ENCODE data around the gene KCP. TPM values are rescaled to one million over a fixed set of nuclear protein-coding genes. Genes with fewer than 3 reads are reported as not detected.

KCP gene
- 3.7 TPM for polyA plus RNA-seq (2013, experiment 1 of 4)
- 3.8 TPM for polyA plus RNA-seq (2013, experiment 2 of 4)
- polyA plus RNA-seq (2013, experiment 3 of 4): 5.4 TPM
- 4.7 TPM for polyA plus RNA-seq (2013, experiment 4 of 4)

GRCh38 chr7:128910569-128910945 lies at the start of gene KCP:
KCP (minus strand) TSS chr7:128910709; CDS start chr7:128910676, 33 bp downstream.
- peaks cover 31% of the 10 kb centered on the region for H3K4me1 ChIP-seq (ENCODE audit: control insufficient read depth, insufficient read depth, low read length)
- no peak within 1 kb of the TSS for H3K27ac ChIP-seq (ENCODE audit: insufficient read depth, low read depth, low read length, poor library complexity, severe bottlenecking)
- peaks cover 37% of the 10 kb centered on the region for H3K27me3 ChIP-seq (ENCODE audit: control insufficient read depth, insufficient read depth, low read length, poor library complexity, severe bottlenecking)
- peak within 1 kb of the TSS; percentile 43 for H3K4me3 ChIP-seq (ENCODE audit: insufficient read depth, low read depth, low read length)
- no peaks in the 10 kb centered on the region for H3K9me3 ChIP-seq (ENCODE audit: control insufficient read depth, low read length)
- H3K36me3 ChIP-seq (ENCODE audit: control insufficient read depth, insufficient read depth, low read length): no peaks in the 10 kb centered on the region
- 5 to 6% methylated on average over 34 of the region's 34 CpGs for WGBS, 2 experiments

GRCh38 chr7:128959296-128959695 lies 48.8 kb upstream of the KCP start:
- peaks cover 29% of the 10 kb centered on the region for H3K36me3 ChIP-seq (ENCODE audit: control insufficient read depth, insufficient read depth, low read length)
- 93 to 96% methylated on average over 4 of the region's 4 CpGs for WGBS, 2 experiments
- H3K27me3 ChIP-seq (ENCODE audit: control insufficient read depth, insufficient read depth, low read length, poor library complexity, severe bottlenecking): no peaks in the 10 kb centered on the region
- no peak overlapping the region for H3K4me3 ChIP-seq (ENCODE audit: insufficient read depth, low read depth, low read length)
- no peaks in the 10 kb centered on the region for H3K9me3 ChIP-seq (ENCODE audit: control insufficient read depth, low read length)
- no peaks in the 10 kb centered on the region for H3K4me1 ChIP-seq (ENCODE audit: control insufficient read depth, insufficient read depth, low read length)
- no peak overlapping the region for H3K27ac ChIP-seq (ENCODE audit: insufficient read depth, low read depth, low read length, poor library complexity, severe bottlenecking)

- H3K36me3 ChIP-seq (ENCODE audit: control insufficient read depth, insufficient read depth, low read length): peaks cover 29% of the 10 kb centered on the region
- no peaks in the 10 kb centered on the region for H3K9me3 ChIP-seq (ENCODE audit: control insufficient read depth, low read length)
- no peak overlapping the region for H3K4me3 ChIP-seq (ENCODE audit: insufficient read depth, low read depth, low read length)
- H3K27me3 ChIP-seq (ENCODE audit: control insufficient read depth, insufficient read depth, low read length, poor library complexity, severe bottlenecking): no peaks in the 10 kb centered on the region
- no peaks in the 10 kb centered on the region for H3K4me1 ChIP-seq (ENCODE audit: control insufficient read depth, insufficient read depth, low read length)
- H3K27ac ChIP-seq (ENCODE audit: insufficient read depth, low read depth, low read length, poor library complexity, severe bottlenecking): no peak overlapping the region
Measured at GRCh38 chr7:128955981-128956380, 45.5 kb upstream of the KCP start.

DNA sequence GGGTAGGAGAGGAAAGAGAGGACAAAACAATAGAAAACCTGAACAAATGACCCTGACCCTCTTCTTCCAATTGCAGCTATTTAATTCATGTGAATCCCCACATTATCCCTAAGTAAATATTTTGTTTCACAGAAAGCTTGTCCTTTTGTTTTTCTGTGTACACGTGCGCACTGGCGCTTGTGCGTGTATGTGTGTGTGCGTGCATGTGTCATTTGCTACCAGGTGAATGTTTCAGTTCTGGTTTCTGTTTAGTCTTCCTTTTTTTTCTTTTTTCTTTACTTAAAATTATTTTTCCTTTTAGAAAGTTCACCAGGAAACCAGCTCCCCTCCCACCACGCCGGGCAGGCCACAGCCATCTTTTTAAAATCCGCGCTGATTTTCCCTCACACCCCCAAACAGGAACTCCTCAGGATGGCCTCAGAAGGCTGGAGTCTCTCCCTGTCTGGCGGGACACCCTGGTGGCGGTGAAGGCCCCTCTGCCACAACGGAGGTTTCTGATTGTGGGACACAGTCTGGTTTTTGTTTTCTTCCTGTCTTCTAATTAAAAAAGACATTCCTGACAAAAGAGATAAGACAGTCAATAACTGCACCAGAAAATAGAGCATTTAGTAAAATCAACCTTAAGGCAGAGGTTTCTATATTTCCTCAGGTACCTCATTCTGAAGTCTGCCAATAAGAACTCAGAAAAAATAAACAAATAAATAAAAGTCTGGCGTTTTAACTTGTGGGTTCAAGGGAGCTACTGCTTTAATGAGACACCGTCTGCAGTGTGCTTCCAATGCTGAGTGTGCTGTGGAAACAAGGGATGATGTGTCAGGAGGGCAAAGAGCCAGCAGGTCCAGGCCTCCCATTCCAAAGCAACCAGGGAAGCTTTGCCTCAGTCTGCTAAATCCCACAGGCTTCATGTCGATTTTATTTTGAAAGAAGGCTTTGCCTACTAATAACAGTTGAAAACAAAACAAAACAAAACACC lies 44.6 kb upstream of the KCP start:
- Histone ChIP-seq H3K36me3 (ENCODE audit: control insufficient read depth, insufficient read depth, low read length) (peaks cover 28% of the 10 kb centered on the region), H3K27ac (ENCODE audit: insufficient read depth, low read depth, low read length, poor library complexity, severe bottlenecking) (no peak overlapping the region), H3K27me3 (ENCODE audit: control insufficient read depth, insufficient read depth, low read length, poor library complexity, severe bottlenecking) (no peaks in the 10 kb centered on the region), H3K9me3 (ENCODE audit: control insufficient read depth, low read length) (no peaks in the 10 kb centered on the region), H3K4me3 (ENCODE audit: insufficient read depth, low read depth, low read length) (no peak overlapping the region), H3K4me1 (ENCODE audit: control insufficient read depth, insufficient read depth, low read length) (no peaks in the 10 kb centered on the region)
- WGBS, 2 experiments: 78 to 84% methylated on average over 15 of the region's 15 CpGs

DNA sequence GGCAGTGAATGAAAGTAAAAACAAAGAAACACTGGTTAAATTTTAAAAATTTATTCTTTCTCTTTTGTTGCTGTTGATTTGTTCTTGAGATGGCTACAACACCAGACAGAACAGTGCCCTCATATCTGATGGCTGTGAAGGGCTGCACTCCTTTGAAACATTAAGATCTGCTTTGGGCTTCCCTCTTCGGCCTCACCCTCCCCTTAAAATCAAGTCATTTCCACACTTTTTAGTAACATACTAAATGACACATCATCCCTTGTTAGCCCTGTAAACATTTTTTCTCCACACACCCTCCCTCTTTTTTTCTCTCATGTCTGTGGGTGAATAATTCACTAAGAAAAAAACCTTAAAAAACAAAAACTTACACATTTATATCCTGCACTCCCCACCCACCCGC lies 43.6 kb upstream of the KCP start:
- no peak overlapping the region for H3K27ac ChIP-seq (ENCODE audit: insufficient read depth, low read depth, low read length, poor library complexity, severe bottlenecking)
- H3K27me3 ChIP-seq (ENCODE audit: control insufficient read depth, insufficient read depth, low read length, poor library complexity, severe bottlenecking): no peaks in the 10 kb centered on the region
- peaks cover 23% of the 10 kb centered on the region for H3K36me3 ChIP-seq (ENCODE audit: control insufficient read depth, insufficient read depth, low read length)
- H3K4me3 ChIP-seq (ENCODE audit: insufficient read depth, low read depth, low read length): no peak overlapping the region
- H3K9me3 ChIP-seq (ENCODE audit: control insufficient read depth, low read length): no peaks in the 10 kb centered on the region
- H3K4me1 ChIP-seq (ENCODE audit: control insufficient read depth, insufficient read depth, low read length): no peaks in the 10 kb centered on the region
- 98 to 100% methylated on average over 1 to 2 of the region's 2 CpGs for WGBS, 2 experiments

DNA sequence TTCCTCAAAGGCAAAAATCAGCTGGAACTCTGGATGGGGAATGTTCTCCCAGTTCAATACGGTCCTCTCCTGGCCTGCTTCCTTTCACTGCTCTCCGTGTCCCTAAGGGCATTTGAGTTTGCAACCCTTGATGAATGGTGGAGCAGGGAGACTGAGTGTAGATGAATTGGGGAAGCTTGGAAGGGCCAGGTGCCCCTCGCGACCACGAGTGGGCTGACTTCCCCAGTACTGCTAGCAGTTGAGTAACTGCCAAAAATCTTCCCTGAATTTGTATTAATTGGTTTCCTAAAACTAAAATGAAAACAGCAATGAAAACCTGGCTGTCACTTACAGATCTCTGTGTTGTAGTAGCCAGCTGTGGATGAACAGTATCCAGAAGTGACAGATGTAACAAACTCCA lies 40.8 kb upstream of the KCP start:
- Histone ChIP-seq H3K27ac (ENCODE audit: insufficient read depth, low read depth, low read length, poor library complexity, severe bottlenecking) (no peak overlapping the region), H3K36me3 (ENCODE audit: control insufficient read depth, insufficient read depth, low read length) (peaks cover 5% of the 10 kb centered on the region), H3K27me3 (ENCODE audit: control insufficient read depth, insufficient read depth, low read length, poor library complexity, severe bottlenecking) (no peaks in the 10 kb centered on the region), H3K4me3 (ENCODE audit: insufficient read depth, low read depth, low read length) (no peak overlapping the region), H3K4me1 (ENCODE audit: control insufficient read depth, insufficient read depth, low read length) (no peaks in the 10 kb centered on the region), H3K9me3 (ENCODE audit: control insufficient read depth, low read length) (no peaks in the 10 kb centered on the region)
- 92 to 95% methylated on average over 5 of the region's 5 CpGs for WGBS, 2 experiments

GRCh38 chr7:128948976-128949760 lies 38.7 kb upstream of the KCP start:
- Histone ChIP-seq H3K9me3 (ENCODE audit: control insufficient read depth, low read length) (no peaks in the 10 kb centered on the region), H3K36me3 (ENCODE audit: control insufficient read depth, insufficient read depth, low read length) (peaks cover 5% of the 10 kb centered on the region), H3K27me3 (ENCODE audit: control insufficient read depth, insufficient read depth, low read length, poor library complexity, severe bottlenecking) (no peaks in the 10 kb centered on the region), H3K27ac (ENCODE audit: insufficient read depth, low read depth, low read length, poor library complexity, severe bottlenecking) (no peak overlapping the region), H3K4me1 (ENCODE audit: control insufficient read depth, insufficient read depth, low read length) (no peaks in the 10 kb centered on the region), H3K4me3 (ENCODE audit: insufficient read depth, low read depth, low read length) (no peak overlapping the region)
- 93 to 95% methylated on average over 4 of the region's 4 CpGs for WGBS, 2 experiments

GRCh38 chr7:128948312-128948973 lies 37.9 kb upstream of the KCP start:
- Histone ChIP-seq H3K27me3 (ENCODE audit: control insufficient read depth, insufficient read depth, low read length, poor library complexity, severe bottlenecking) (no peaks in the 10 kb centered on the region), H3K4me1 (ENCODE audit: control insufficient read depth, insufficient read depth, low read length) (no peaks in the 10 kb centered on the region), H3K27ac (ENCODE audit: insufficient read depth, low read depth, low read length, poor library complexity, severe bottlenecking) (no peak overlapping the region), H3K4me3 (ENCODE audit: insufficient read depth, low read depth, low read length) (no peak overlapping the region), H3K36me3 (ENCODE audit: control insufficient read depth, insufficient read depth, low read length) (no peaks in the 10 kb centered on the region), H3K9me3 (ENCODE audit: control insufficient read depth, low read length) (no peaks in the 10 kb centered on the region)
- WGBS, 2 experiments: 95 to 96% methylated on average over 12 of the region's 12 CpGs

- Histone ChIP-seq H3K27ac (ENCODE audit: insufficient read depth, low read depth, low read length, poor library complexity, severe bottlenecking) (no peak overlapping the region), H3K27me3 (ENCODE audit: control insufficient read depth, insufficient read depth, low read length, poor library complexity, severe bottlenecking) (no peaks in the 10 kb centered on the region), H3K9me3 (ENCODE audit: control insufficient read depth, low read length) (no peaks in the 10 kb centered on the region), H3K4me1 (ENCODE audit: control insufficient read depth, insufficient read depth, low read length) (no peaks in the 10 kb centered on the region), H3K36me3 (ENCODE audit: control insufficient read depth, insufficient read depth, low read length) (no peaks in the 10 kb centered on the region), H3K4me3 (ENCODE audit: insufficient read depth, low read depth, low read length) (no peak overlapping the region)
- 89 to 92% methylated on average over 9 of the region's 9 CpGs for WGBS, 2 experiments
Measured at GRCh38 chr7:128947854-128948253, 37.3 kb upstream of the KCP start.

Data from ectodermal cell (in vitro differentiated cells).